PFSK-1 (cell line): ENCODE measurements around the gene CFAP97D2.

Experiments used
- FOXP2 ChIP-seq: optimal IDR thresholded peaks from 2 replicates; pipeline ENCODE3; 2011; ENCODE audit warnings: borderline replicate concordance, control low read depth, inconsistent platforms; ENCODE audit not compliant: insufficient read depth; ENCODE audit errors: extremely low read length, extremely low read depth
- POLR2AphosphoS5 ChIP-seq: IDR thresholded peaks from 2 replicates; pipeline ENCODE4 v1.6.1; 2012; ENCODE audit warnings: low read depth, mild to moderate bottlenecking, control low read depth, low read length, moderate library complexity
- SIN3A ChIP-seq: IDR thresholded peaks from 2 replicates; pipeline ENCODE4 v1.6.1; 2012; ENCODE audit warnings: mild to moderate bottlenecking, low read length, moderate library complexity, borderline replicate concordance; ENCODE audit not compliant: insufficient read depth
- TAF1 ChIP-seq: IDR thresholded peaks from 2 replicates; pipeline ENCODE4 v1.6.1; 2012; ENCODE audit warnings: low read length, control low read depth, borderline replicate concordance; ENCODE audit not compliant: insufficient read depth
- TF ChIP-seq, protein P1 (sequence below), 2 experiments: IDR thresholded peaks; 2 replicates each; pipeline versions ENCODE4 v1.6.1 to v1.8.0; 2011 to 2012; ENCODE audit warnings: low read depth in 2 of 2, low read length in 2 of 2, control low read depth in 1 of 2, inconsistent platforms in 1 of 2, mild to moderate bottlenecking in 1 of 2, moderate library complexity in 1 of 2; ENCODE audit not compliant: insufficient read depth in 1 of 2

DNA sequence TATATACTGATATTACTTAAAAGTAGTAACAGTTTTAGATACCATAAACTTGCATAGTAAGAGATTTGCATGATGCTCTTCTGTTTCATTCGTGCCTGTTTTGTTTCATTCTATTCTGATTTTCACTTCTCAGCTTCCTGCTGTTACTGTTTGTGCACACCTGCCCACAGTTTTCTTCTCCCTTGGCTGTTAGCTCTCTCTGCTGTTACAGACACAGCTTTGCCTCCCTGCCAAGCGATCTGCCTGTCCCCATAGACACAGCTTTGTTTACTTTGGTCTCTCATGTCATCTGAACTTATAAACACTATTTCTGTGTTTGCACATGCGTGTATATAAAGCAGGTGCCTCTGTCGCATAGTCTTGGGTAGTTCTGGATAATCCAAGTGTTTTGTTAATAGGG lies 80.9 kb downstream of the CFAP97D2 start:
- TF ChIP-seq SIN3A (no peak), TAF1 (no peak), POLR2AphosphoS5 (no peak), FOXP2 (no peak)
- TF ChIP-seq, protein P1, sequence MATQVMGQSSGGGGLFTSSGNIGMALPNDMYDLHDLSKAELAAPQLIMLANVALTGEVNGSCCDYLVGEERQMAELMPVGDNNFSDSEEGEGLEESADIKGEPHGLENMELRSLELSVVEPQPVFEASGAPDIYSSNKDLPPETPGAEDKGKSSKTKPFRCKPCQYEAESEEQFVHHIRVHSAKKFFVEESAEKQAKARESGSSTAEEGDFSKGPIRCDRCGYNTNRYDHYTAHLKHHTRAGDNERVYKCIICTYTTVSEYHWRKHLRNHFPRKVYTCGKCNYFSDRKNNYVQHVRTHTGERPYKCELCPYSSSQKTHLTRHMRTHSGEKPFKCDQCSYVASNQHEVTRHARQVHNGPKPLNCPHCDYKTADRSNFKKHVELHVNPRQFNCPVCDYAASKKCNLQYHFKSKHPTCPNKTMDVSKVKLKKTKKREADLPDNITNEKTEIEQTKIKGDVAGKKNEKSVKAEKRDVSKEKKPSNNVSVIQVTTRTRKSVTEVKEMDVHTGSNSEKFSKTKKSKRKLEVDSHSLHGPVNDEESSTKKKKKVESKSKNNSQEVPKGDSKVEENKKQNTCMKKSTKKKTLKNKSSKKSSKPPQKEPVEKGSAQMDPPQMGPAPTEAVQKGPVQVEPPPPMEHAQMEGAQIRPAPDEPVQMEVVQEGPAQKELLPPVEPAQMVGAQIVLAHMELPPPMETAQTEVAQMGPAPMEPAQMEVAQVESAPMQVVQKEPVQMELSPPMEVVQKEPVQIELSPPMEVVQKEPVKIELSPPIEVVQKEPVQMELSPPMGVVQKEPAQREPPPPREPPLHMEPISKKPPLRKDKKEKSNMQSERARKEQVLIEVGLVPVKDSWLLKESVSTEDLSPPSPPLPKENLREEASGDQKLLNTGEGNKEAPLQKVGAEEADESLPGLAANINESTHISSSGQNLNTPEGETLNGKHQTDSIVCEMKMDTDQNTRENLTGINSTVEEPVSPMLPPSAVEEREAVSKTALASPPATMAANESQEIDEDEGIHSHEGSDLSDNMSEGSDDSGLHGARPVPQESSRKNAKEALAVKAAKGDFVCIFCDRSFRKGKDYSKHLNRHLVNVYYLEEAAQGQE (IDR thresholded peaks at IDR 0.05; ENCODE audit: insufficient read depth in 1 of 2, low read depth in 2 of 2, low read length in 2 of 2), result no peak
